ENCODE data around the gene CHRD.
A peak's percentile ranks its signal among the peaks of the same experiment; 100 is the strongest.

The CHRD gene

GRCh38 chr3:184371570-184372018, 8.3 kb upstream of the CHRD start:
- Histone ChIP-seq H3K36me3 (peaks cover 13% of the 10 kb centered on the region), H3K4me1 (no peaks in the 10 kb centered on the region), H3K9me3 (no peaks in the 10 kb centered on the region), H3K4me3 (ENCODE audit: low read depth, low read length) (no peak overlapping the region), H3K27me3 (peaks cover 44% of the 10 kb centered on the region)
- TF ChIP-seq CTCF (IDR thresholded peaks at IDR 0.05; ENCODE audit: low read depth, low read length) = peak; percentile 99
- peak; percentile 82 for DNase-seq

GRCh38 chr3:184372296-184372821, 7.5 kb upstream of the CHRD start:
- H3K27me3 ChIP-seq = peaks cover 50% of the 10 kb centered on the region
- peaks cover 8% of the 10 kb centered on the region for H3K36me3 ChIP-seq
- H3K4me3 ChIP-seq (ENCODE audit: low read depth, low read length) = no peak overlapping the region
- H3K4me1 ChIP-seq = no peaks in the 10 kb centered on the region
- no peak for TF ChIP-seq CTCF (IDR thresholded peaks at IDR 0.05; ENCODE audit: low read depth, low read length)
- DNase-seq = no peak
- no peaks in the 10 kb centered on the region for H3K9me3 ChIP-seq

GRCh38 chr3:184372911-184373310, 6.9 kb upstream of the CHRD start:
- TF ChIP-seq CTCF (IDR thresholded peaks at IDR 0.05; ENCODE audit: low read depth, low read length) = no peak
- H3K4me1 ChIP-seq = no peaks in the 10 kb centered on the region
- H3K27me3 ChIP-seq = peaks cover 56% of the 10 kb centered on the region
- H3K9me3 ChIP-seq = no peaks in the 10 kb centered on the region
- DNase-seq = no peak
- H3K4me3 ChIP-seq (ENCODE audit: low read depth, low read length) = no peak overlapping the region
- peaks cover 7% of the 10 kb centered on the region for H3K36me3 ChIP-seq

DNA sequence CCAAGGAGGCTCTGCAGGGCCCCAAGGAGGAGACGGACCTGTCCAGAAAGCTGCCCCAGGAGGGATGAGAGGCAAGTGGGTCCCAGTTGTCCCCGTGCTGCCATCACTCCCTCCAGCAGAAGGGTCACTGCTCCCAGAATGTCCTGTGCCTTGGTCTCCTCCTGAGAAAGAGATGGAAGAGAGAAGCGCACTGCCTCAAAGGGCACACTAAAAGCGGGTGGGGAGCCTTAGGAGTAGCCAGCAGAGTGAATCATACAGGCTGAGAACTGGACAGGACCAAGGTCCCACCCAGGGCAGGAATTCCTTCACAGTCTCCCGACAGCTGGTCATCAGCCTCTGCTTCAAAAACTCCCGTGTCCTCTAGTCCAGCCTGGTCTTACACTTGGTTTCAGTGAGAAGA, 6.4 kb upstream of the CHRD start:
- peaks cover 2% of the 10 kb centered on the region; the same call in 1 of the 2 replicates for H3K36me3 ChIP-seq
- DNase-seq = no peak
- H3K9me3 ChIP-seq = no peaks in the 10 kb centered on the region
- TF ChIP-seq CTCF (IDR thresholded peaks at IDR 0.05; ENCODE audit: low read depth, low read length) = no peak
- H3K4me1 ChIP-seq = no peaks in the 10 kb centered on the region
- H3K4me3 ChIP-seq (ENCODE audit: low read depth, low read length) = no peak overlapping the region
- peaks cover 61% of the 10 kb centered on the region for H3K27me3 ChIP-seq

- no peak for TF ChIP-seq CTCF (IDR thresholded peaks at IDR 0.05; ENCODE audit: low read depth, low read length)
- H3K4me1 ChIP-seq = peaks cover 10% of the 10 kb centered on the region
- DNase-seq = no peak
- peaks cover 81% of the 10 kb centered on the region for H3K27me3 ChIP-seq
- no peaks in the 10 kb centered on the region for H3K36me3 ChIP-seq
- H3K9me3 ChIP-seq = no peaks in the 10 kb centered on the region
- H3K4me3 ChIP-seq (ENCODE audit: low read depth, low read length) = no peak overlapping the region
These were observed 4.0 kb upstream of the CHRD start for GRCh38 chr3:184375747-184376461.

DNA sequence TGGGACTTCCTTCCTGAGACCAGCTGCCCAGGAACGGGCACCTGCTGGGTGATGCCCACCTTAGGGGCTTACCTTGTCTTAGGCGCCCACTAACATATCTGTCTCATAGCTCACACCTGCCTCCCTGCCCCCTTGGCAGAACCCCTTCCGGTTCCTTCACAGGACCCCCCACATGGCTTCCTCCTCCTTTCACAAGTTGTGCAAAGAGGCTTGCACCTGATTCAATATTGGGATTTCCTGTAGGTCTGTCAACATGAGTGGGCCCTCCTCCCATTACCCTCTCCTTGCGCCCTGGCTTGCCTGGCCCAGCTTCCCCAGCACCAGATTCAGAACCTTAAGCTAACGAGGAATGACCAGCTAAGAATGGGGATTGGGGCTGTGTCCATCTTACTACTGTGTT, 2.5 kb upstream of the CHRD start:
- Histone ChIP-seq H3K9me3 (no peaks in the 10 kb centered on the region), H3K4me3 (ENCODE audit: low read depth, low read length) (no peak overlapping the region), H3K4me1 (peaks cover 10% of the 10 kb centered on the region), H3K36me3 (no peaks in the 10 kb centered on the region), H3K27me3 (peaks cover 92% of the 10 kb centered on the region)
- DNase-seq = no peak
- TF ChIP-seq CTCF (IDR thresholded peaks at IDR 0.05; ENCODE audit: low read depth, low read length) = no peak
